Endodermal cell (in vitro differentiated cells): ENCODE data around the gene CEP55. TPM values are rescaled to one million over a fixed set of nuclear protein-coding genes. Genes with fewer than 3 reads are reported as not detected.
A peak's percentile ranks its signal among the peaks of the same experiment; 100 is the strongest.

Experiments
- DNase-seq: peaks from one replicate; pipeline ENCODE4 v3.0.0-alpha.2; 2017
- H3K27ac ChIP-seq: 2 replicates; pipeline ENCODE4 v1.5.1; 2013; ENCODE audit warnings: mild to moderate bottlenecking, low read depth, low read length, moderate library complexity
- H3K27me3 ChIP-seq: 2 replicates; pipeline ENCODE4 v1.6.1; 2013; ENCODE audit warnings: mild to moderate bottlenecking, low read length, moderate library complexity; ENCODE audit not compliant: insufficient read depth, control insufficient read depth, poor library complexity, severe bottlenecking
- H3K36me3 ChIP-seq: 2 replicates; pipeline ENCODE4 v1.7.0; 2013; ENCODE audit warnings: mild to moderate bottlenecking, low read length, moderate library complexity; ENCODE audit not compliant: control insufficient read depth, insufficient read depth
- H3K4me1 ChIP-seq: one replicate; pipeline ENCODE4 v1.7.0; 2013; ENCODE audit warnings: low read length; ENCODE audit not compliant: control insufficient read depth, insufficient read depth
- H3K4me3 ChIP-seq: 2 replicates; pipeline ENCODE4 v1.5.1; 2013; ENCODE audit warnings: mild to moderate bottlenecking, low read length, moderate library complexity
- H3K9ac ChIP-seq: 2 replicates; pipeline ENCODE4 v1.6.1; 2013; ENCODE audit warnings: mild to moderate bottlenecking, low read length, moderate library complexity; ENCODE audit not compliant: poor library complexity, severe bottlenecking; ENCODE audit errors: extremely low read depth
- H3K9me3 ChIP-seq: 2 replicates; pipeline ENCODE4 v1.6.1; 2013; ENCODE audit warnings: mild to moderate bottlenecking, low read length, moderate library complexity; ENCODE audit not compliant: control insufficient read depth
- H3K27ac Mint-ChIP-seq: 2 replicates; pipeline ENCODE4 v1.8.0; 2020; ENCODE audit warnings: mixed read lengths
- H3K27me3 Mint-ChIP-seq: 2 replicates; pipeline ENCODE4 v1.8.0; 2021; ENCODE audit warnings: mild to moderate bottlenecking, mixed read lengths; ENCODE audit not compliant: insufficient read depth
- H3K36me3 Mint-ChIP-seq: 2 replicates; pipeline ENCODE4 v1.8.0; 2020; ENCODE audit warnings: low read depth, mixed read lengths
- H3K4me1 Mint-ChIP-seq: 2 replicates; pipeline ENCODE4 v1.8.0; 2020; ENCODE audit warnings: mixed read lengths
- H3K4me3 Mint-ChIP-seq: 2 replicates; pipeline ENCODE4 v1.8.0; 2020; ENCODE audit warnings: mild to moderate bottlenecking, moderate library complexity, mixed read lengths
- H3K9me3 Mint-ChIP-seq: 2 replicates; pipeline ENCODE4 v1.8.0; 2020; ENCODE audit warnings: mild to moderate bottlenecking, mixed read lengths
- CTCF ChIP-seq: fragments of 200-600 bp; sonication (generic); conservative IDR thresholded peaks from 2 replicates; pipeline ENCODE4 v1.5.0; 2021; ENCODE audit warnings: antibody characterized with exemption, mild to moderate bottlenecking
- WGBS, 2 experiments: methylation state at CpG; one replicate each; pipeline versions ENCODE4 v1.1.5 to v1.1.7; 2013; ENCODE audit warnings: missing lambda C conversion rate in 2 of 2, mixed read lengths in 1 of 2; ENCODE audit not compliant: insufficient coverage in 1 of 2, insufficient read length in 1 of 2; 5-methylcytosine and 5-hydroxymethylcytosine counted together
- total RNA-seq, 2 donors: library from RNA; stranded (reverse); fragmentation: NEBNext Ultra II Directional in 1 of 2; extraction: Animal tissue kit (Norgen Biotek cat#: 25700) in 1 of 2; gene quantifications; 2 replicates in 1 of 2; 3 replicates in 1 of 2; pipeline ENCODE4 v1.2.1, GENCODE V29; 2021

The CEP55 gene
- total RNA-seq, 2 donors from 2014 or later, result 50.3 to 66.8 TPM

DNA sequence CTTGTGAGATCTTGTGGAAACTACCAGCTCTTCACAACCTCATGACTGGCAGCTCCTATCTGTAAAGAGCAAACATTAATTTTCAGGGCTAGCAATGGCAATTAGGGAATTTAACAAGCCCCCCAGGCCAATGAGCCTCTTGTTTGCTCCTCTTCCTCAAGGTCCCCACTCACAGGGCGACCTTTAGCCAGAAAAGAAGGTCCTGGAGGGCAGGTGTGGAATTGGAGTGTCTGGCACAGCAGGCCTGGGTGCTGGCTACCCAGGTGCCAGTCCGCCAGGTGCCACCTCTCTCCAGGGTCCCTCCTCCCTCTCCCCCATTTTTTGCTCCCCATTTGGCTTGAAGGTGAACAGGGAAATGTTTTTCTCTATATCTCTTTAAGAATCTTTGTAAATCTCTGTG, 1.9 kb upstream of the CEP55 start:
- Mint-ChIP-seq H3K9me3 (peaks cover 3% of the 10 kb centered on the region), H3K4me1 (peaks cover 48% of the 10 kb centered on the region), H3K27me3 (no peaks in the 10 kb centered on the region), H3K27ac (peak overlapping the region; percentile 19), H3K36me3 (peaks cover 7% of the 10 kb centered on the region), H3K4me3 (no peak overlapping the region)
- WGBS, 2 experiments, result 89% methylated on average over 2 of the region's 2 CpGs; no CpG with 5 or more reads in 1 of the 2 experiments
- Histone ChIP-seq H3K27ac (no peak overlapping the region), H3K4me1 (peaks cover 28% of the 10 kb centered on the region), H3K4me3 (no peak overlapping the region), H3K9me3 (no peaks in the 10 kb centered on the region), H3K36me3 (peaks cover 6% of the 10 kb centered on the region), H3K9ac (no peak overlapping the region), H3K27me3 (no peaks in the 10 kb centered on the region)
- DNase-seq, result peak; percentile 69
- TF ChIP-seq CTCF, result no peak

DNA sequence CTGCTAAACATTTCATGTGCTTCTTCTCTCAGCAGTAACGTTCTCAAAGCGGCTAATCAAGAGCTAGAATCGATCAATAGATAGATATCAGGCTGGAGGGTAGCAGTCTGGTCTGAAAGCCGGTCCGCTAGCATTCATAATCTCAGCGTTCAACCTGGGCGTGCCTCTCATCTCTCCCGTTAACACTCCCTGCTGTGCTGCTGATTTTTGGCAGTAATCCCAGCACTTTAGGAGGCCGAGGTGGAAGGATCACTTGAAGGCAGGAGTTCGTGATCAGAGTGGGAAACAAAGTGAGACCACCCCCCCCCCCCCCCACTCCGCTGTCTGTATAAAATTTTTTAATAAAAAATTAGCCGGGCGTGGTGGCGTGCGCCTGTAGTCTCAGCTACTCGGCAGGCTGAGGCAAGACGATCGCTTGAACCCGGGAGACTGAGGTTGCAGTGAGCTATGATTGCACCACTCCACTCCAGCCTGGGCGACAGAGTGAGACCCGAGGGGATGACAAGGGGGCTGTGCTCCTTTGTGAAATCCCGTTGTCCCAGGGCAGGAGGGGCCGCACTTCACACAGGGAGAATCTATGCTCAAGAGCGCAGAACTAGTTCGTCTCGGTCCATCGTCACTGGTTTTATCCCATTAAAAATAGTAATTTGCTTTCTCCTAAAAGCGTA, 624 bp upstream of the CEP55 start:
- H3K27me3 Mint-ChIP-seq, result no peaks in the 10 kb centered on the region
- peaks cover 37% of the 10 kb centered on the region for H3K4me1 Mint-ChIP-seq
- peaks cover 18% of the 10 kb centered on the region for H3K36me3 Mint-ChIP-seq
- Histone ChIP-seq H3K9ac (peak overlapping the region; percentile 38), H3K36me3 (peaks cover 19% of the 10 kb centered on the region), H3K4me1 (peaks cover 17% of the 10 kb centered on the region), H3K27ac (peak overlapping the region; percentile 39), H3K27me3 (no peaks in the 10 kb centered on the region), H3K9me3 (no peaks in the 10 kb centered on the region), H3K4me3 (peak overlapping the region; percentile 96)
- DNase-seq, result peak; percentile 68
- peak overlapping the region; percentile 79 for H3K4me3 Mint-ChIP-seq
- peaks cover 3% of the 10 kb centered on the region for H3K9me3 Mint-ChIP-seq
- TF ChIP-seq CTCF, result no peak
- peak overlapping the region; percentile 93 for H3K27ac Mint-ChIP-seq
- WGBS, 2 experiments, result 7 to 10% methylated on average over 15 to 25 of the region's 28 CpGs

GRCh38 chr10:93498166-93498565, 1.8 kb downstream of the CEP55 start:
- DNase-seq, result no peak
- no peak overlapping the region for H3K9ac ChIP-seq
- no peaks in the 10 kb centered on the region for H3K9me3 ChIP-seq
- Mint-ChIP-seq H3K9me3 (peaks cover 3% of the 10 kb centered on the region), H3K4me1 (peaks cover 40% of the 10 kb centered on the region), H3K4me3 (peak overlapping the region; percentile 79), H3K27me3 (no peaks in the 10 kb centered on the region), H3K27ac (peak overlapping the region; percentile 28), H3K36me3 (peaks cover 26% of the 10 kb centered on the region)
- no peaks in the 10 kb centered on the region for H3K27me3 ChIP-seq
- WGBS, 2 experiments, result 80 to 86% methylated on average over 5 of the region's 5 CpGs
- peak overlapping the region; percentile 96 for H3K4me3 ChIP-seq
- no peak overlapping the region for H3K27ac ChIP-seq
- H3K4me1 ChIP-seq, result peaks cover 5% of the 10 kb centered on the region
- H3K36me3 ChIP-seq, result peaks cover 36% of the 10 kb centered on the region
- TF ChIP-seq CTCF, result no peak
